Measurements from ENCODE around the gene RGS17.
"Not testable (repeated sequence)": the region's sequence is repeated elsewhere in the genome, so short reads cannot be mapped to it uniquely, and the experiment has no call there.

RGS17 gene

GRCh38 chr6:153126218-153126617 lies 4.9 kb downstream of the RGS17 start:
- no peak for DNase-seq (ENCODE audit: low read depth)
- TF ChIP-seq CTCF (conservative IDR thresholded peaks at IDR 0.05; ENCODE audit: low read depth, low read length): no peak
- no peak overlapping the region for H3K4me3 ChIP-seq (ENCODE audit: low read length)

GRCh38 chr6:153125032-153125431 lies 6.0 kb downstream of the RGS17 start:
- TF ChIP-seq CTCF (conservative IDR thresholded peaks at IDR 0.05; ENCODE audit: low read depth, low read length): no peak
- DNase-seq (ENCODE audit: low read depth): no peak
- no peak overlapping the region for H3K4me3 ChIP-seq (ENCODE audit: low read length)

GRCh38 chr6:153123801-153124200 lies 7.3 kb downstream of the RGS17 start:
- no peak overlapping the region for H3K4me3 ChIP-seq (ENCODE audit: low read length)
- no peak for DNase-seq (ENCODE audit: low read depth)
- no peak for TF ChIP-seq CTCF (conservative IDR thresholded peaks at IDR 0.05; ENCODE audit: low read depth, low read length)

- no peak for DNase-seq (ENCODE audit: low read depth)
- no peak for TF ChIP-seq CTCF (conservative IDR thresholded peaks at IDR 0.05; ENCODE audit: low read depth, low read length)
- H3K4me3 ChIP-seq (ENCODE audit: low read length): no peak overlapping the region
These were observed 9.8 kb downstream of the RGS17 start for GRCh38 chr6:153121311-153121710.

GRCh38 chr6:153117986-153118879 lies 12.8 kb downstream of the RGS17 start:
- TF ChIP-seq CTCF (conservative IDR thresholded peaks at IDR 0.05; ENCODE audit: low read depth, low read length): no peak
- no peak overlapping the region for H3K4me3 ChIP-seq (ENCODE audit: low read length)
- DNase-seq (ENCODE audit: low read depth): no peak

- not testable (repeated sequence) for DNase-seq (ENCODE audit: low read depth)
These were observed 20.0 kb downstream of the RGS17 start for GRCh38 chr6:153111082-153111481.

GRCh38 chr6:153110612-153111011 lies 20.5 kb downstream of the RGS17 start:
- H3K4me3 ChIP-seq (ENCODE audit: low read length); DNase-seq (ENCODE audit: low read depth): not testable (repeated sequence)

More at GRCh38 chr6:153111082-153111481, 20.0 kb downstream of the RGS17 start:
- H3K4me3 ChIP-seq (ENCODE audit: low read length): not testable (repeated sequence)

GRCh38 chr6:153108315-153108714 lies 22.8 kb downstream of the RGS17 start:
- DNase-seq (ENCODE audit: low read depth): no peak

More at GRCh38 chr6:153108315-153108714, 22.8 kb downstream of the RGS17 start:
- peak; percentile 43 for TF ChIP-seq CTCF (conservative IDR thresholded peaks at IDR 0.05; ENCODE audit: low read depth, low read length)
- H3K4me3 ChIP-seq (ENCODE audit: low read length): no peak overlapping the region

Measured in retinal pigment epithelial cell (primary cell).